Testis (tissue), 5 donors: ENCODE measurements around the gene ACOT13. TPM values are rescaled to one million over a fixed set of nuclear protein-coding genes. Genes with fewer than 3 reads are reported as not detected.
A peak's percentile ranks its signal among the peaks of the same experiment; 100 is the strongest.

Source experiments
- DNase-seq: peaks from one replicate; pipeline ENCODE4 v3.0.0-alpha.2; 2019
- H3K27ac ChIP-seq, 2 donors: fragments of 200-600 bp; sonication (generic); one replicate each; pipeline ENCODE4 v1.5.1; 2019
- H3K27me3 ChIP-seq: fragments of 200-600 bp; sonication (generic); one replicate; pipeline ENCODE4 v1.5.1; 2019
- H3K36me3 ChIP-seq: fragments of 200-600 bp; sonication (generic); one replicate; pipeline ENCODE4 v1.5.1; 2017; ENCODE audit warnings: low read depth; ENCODE audit errors: missing control alignments
- H3K4me1 ChIP-seq: fragments of 200-600 bp; sonication (generic); one replicate; pipeline ENCODE4 v1.5.1; 2019
- H3K4me3 ChIP-seq, 2 donors: fragments of 200-600 bp; sonication (generic); one replicate each; pipeline ENCODE4 v1.5.1; 2017 to 2019
- H3K9me3 ChIP-seq: fragments of 200-600 bp; sonication (generic); one replicate; pipeline ENCODE4 v1.5.1; 2017
- POLR2A ChIP-seq: fragments of 450-650 bp; IDR thresholded peaks from one replicate; pipeline ENCODE4 v1.6.1; 2017; ENCODE audit warnings: antibody characterized with exemption, mild to moderate bottlenecking, moderate library complexity
- WGBS, 2 donors: methylation state at CpG; one replicate each; pipeline ENCODE4 v1.1.5; 2018; 5-methylcytosine and 5-hydroxymethylcytosine counted together
- intact Hi-C: fragments of 100-400 bp; cut with DNase I; formaldehyde crosslinking; loops from one replicate; pipeline ENCODE4 v1.15.1; 2023; ENCODE audit warnings: low total_unique reads
- long read RNA-seq, 2 donors: transcript quantifications; one replicate each; lab custom pipeline, GENCODE V29; 2026
- polyA plus RNA-seq: library from polyadenylated mRNA; stranded (reverse); fragments of 350-450 nt; fragmentation: Illumina TruSeq; extraction: RNeasy Lipid Tissue Mini Kit (QIAGEN cat#74804); gene quantifications from one replicate; pipeline ENCODE4 v1.2.3, GENCODE V29; 2014; ENCODE audit warnings: low read depth, low replicate concordance; ENCODE audit not compliant: insufficient read depth
- total RNA-seq, 2 donors: library from RNA; depleted of rRNA; stranded (reverse); fragments of >200 nt; gene quantifications; one replicate each; pipeline ENCODE4 v1.2.3, GENCODE V29; 2016
- TF ChIP-seq, protein P1 (sequence below), 3 experiments: fragments of 450-650 bp in 2 of 3; fragments of 200-600 bp in 1 of 3; sonication (generic) in 1 of 3; IDR thresholded peaks; one replicate each; pipeline ENCODE4 v1.5.1; 2016 to 2019; ENCODE audit warnings: antibody characterized with exemption in 3 of 3, mild to moderate bottlenecking in 2 of 3, moderate library complexity in 1 of 3

ACOT13 gene
- total RNA-seq (10 to 100 TPM; 15.6 to 19.1 TPM), polyA plus RNA-seq (67.7 TPM)
- long read RNA-seq, donor 1, full-length matches to known transcripts = 21 of 214 reads
- long read RNA-seq, donor 1, partial matches to known transcripts = 193 of 214 reads
- long read RNA-seq, donor 1, other reads (novel, unspliced or antisense) = 0 of 214 reads
- long read RNA-seq, donor 2, full-length matches to known transcripts = 18 of 26 reads
- long read RNA-seq, donor 2, partial matches to known transcripts = 8 of 26 reads
- long read RNA-seq, donor 2, other reads (novel, unspliced or antisense) = 0 of 26 reads

- no peaks in the 10 kb centered on the region for H3K36me3 ChIP-seq
- peak; percentile 93 for DNase-seq
- H3K27ac ChIP-seq = peak within 1 kb of the TSS; percentile 88 to 93
- H3K9me3 ChIP-seq = no peaks in the 10 kb centered on the region
- TF ChIP-seq, protein P1, sequence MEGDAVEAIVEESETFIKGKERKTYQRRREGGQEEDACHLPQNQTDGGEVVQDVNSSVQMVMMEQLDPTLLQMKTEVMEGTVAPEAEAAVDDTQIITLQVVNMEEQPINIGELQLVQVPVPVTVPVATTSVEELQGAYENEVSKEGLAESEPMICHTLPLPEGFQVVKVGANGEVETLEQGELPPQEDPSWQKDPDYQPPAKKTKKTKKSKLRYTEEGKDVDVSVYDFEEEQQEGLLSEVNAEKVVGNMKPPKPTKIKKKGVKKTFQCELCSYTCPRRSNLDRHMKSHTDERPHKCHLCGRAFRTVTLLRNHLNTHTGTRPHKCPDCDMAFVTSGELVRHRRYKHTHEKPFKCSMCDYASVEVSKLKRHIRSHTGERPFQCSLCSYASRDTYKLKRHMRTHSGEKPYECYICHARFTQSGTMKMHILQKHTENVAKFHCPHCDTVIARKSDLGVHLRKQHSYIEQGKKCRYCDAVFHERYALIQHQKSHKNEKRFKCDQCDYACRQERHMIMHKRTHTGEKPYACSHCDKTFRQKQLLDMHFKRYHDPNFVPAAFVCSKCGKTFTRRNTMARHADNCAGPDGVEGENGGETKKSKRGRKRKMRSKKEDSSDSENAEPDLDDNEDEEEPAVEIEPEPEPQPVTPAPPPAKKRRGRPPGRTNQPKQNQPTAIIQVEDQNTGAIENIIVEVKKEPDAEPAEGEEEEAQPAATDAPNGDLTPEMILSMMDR (IDR thresholded peaks at IDR 0.05) = peak; percentile 45 to 66 (median 45)
- peak; percentile 48 for TF ChIP-seq POLR2A
- WGBS, 2 donors = 0% methylated on average over 13 to 62 of the region's 62 CpGs
- no peaks in the 10 kb centered on the region for H3K27me3 ChIP-seq
- intact Hi-C loops = no loop called here
- peak within 1 kb of the TSS; percentile 92 to 98 for H3K4me3 ChIP-seq
- peaks cover 3% of the 10 kb centered on the region for H3K4me1 ChIP-seq
These were observed at the start of gene ACOT13, which contains the start of gene TDP2 for GRCh38 chr6:24666641-24667377. Gene ACOT13, plus strand, starts transcription at chr6:24667077. Its CDS starts 187 bp downstream, at chr6:24667264. Gene TDP2, minus strand, starts transcription at chr6:24666899. Its CDS starts 37 bp downstream, at chr6:24666862.

DNA sequence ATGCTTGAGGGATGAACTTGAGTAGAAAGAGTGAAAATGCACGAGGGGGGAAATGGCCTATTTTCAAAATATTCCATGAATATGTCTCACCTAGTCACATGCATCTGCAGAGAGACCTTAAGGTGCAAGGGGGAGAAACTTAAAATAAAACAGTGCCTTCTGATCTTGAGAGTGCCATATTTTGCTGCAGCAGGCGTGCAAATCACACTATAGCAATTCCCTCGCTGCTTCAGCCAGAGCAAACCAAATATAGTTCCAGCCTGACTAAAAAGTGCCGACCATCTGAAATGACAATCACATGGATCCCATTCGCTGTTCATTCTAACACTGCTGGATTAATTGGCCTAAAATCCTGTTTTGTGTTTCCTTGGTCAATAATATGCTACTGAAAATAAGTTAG lies 47.2 kb upstream of the ACOT13 start:
- no peak for DNase-seq
- Histone ChIP-seq H3K27ac (no peak overlapping the region), H3K4me1 (no peaks in the 10 kb centered on the region), H3K27me3 (no peaks in the 10 kb centered on the region), H3K4me3 (no peak overlapping the region), H3K36me3 (no peaks in the 10 kb centered on the region), H3K9me3 (no peaks in the 10 kb centered on the region)
- 87 to 95% methylated on average over 5 of the region's 5 CpGs for WGBS, 2 donors
- no peak for TF ChIP-seq POLR2A
- TF ChIP-seq, protein P1 (IDR thresholded peaks at IDR 0.05) = no peak
- intact Hi-C loops = no loop called here

DNA sequence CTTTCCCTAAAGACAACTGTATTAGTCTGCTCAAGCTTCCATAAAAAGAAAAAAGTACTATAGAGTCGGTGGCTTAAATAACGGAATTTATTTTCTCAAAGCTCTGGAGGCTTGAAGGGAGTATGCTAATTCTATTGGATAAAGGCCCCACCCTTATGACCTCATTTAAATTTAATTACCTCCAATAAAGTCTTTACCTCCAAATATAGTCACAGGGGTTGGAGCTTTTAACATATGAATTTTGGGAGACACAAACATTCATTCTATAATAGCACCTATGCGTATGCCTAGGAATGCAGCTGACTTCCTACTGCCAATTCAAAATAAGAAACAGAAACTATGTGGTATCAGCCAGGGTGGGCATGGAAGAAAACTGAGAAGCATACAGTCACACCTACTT lies 46.2 kb upstream of the ACOT13 start:
- intact Hi-C loops = no loop called here
- Histone ChIP-seq H3K4me1 (no peaks in the 10 kb centered on the region), H3K27me3 (no peaks in the 10 kb centered on the region), H3K27ac (no peak overlapping the region), H3K9me3 (no peaks in the 10 kb centered on the region), H3K36me3 (no peaks in the 10 kb centered on the region), H3K4me3 (no peak overlapping the region)
- WGBS, 2 donors = 95 to 97% methylated on average over 3 of the region's 3 CpGs
- no peak for DNase-seq
- no peak for TF ChIP-seq POLR2A
- TF ChIP-seq, protein P1 (IDR thresholded peaks at IDR 0.05) = no peak

DNA sequence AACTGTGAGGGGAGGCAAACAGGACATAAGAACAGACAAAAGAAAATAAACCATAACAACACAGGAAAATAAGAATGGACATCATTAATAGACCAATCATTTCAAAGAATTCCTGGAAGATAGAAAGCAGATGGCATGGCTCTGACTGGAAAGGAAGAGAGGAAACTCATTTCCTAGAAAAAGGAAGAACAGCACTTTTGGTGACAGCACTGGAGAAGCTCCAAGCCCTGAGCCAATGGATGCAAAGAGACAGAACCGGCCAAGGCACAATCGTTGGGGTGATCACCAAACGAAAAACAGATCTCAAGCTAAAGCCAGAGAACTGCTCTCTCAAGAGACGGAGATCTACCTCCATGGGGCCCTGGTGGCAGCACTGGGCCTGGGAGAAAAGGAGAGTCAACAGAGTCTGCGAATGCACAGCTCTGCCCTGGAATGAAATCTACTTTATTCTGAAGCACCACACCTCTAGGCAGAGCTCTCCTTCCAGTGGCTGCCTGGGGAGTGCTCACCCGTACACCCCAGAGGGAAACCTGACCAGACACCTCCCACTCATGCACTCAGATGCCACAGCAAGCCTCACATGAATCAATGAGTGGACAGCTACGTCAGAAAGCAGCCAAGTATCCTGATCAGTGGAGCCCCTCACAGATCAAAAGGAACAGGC lies 45.1 kb upstream of the ACOT13 start:
- DNase-seq = no peak
- no peaks in the 10 kb centered on the region for H3K36me3 ChIP-seq
- H3K4me1 ChIP-seq = no peaks in the 10 kb centered on the region
- H3K27me3 ChIP-seq = no peaks in the 10 kb centered on the region
- 69% methylated on average over 7 of the region's 7 CpGs for WGBS, 2 donors
- no peak overlapping the region for H3K4me3 ChIP-seq
- no peak for TF ChIP-seq POLR2A
- TF ChIP-seq, protein P1 (IDR thresholded peaks at IDR 0.05) = no peak
- intact Hi-C loops = no loop called here
- no peak overlapping the region for H3K27ac ChIP-seq
- no peaks in the 10 kb centered on the region for H3K9me3 ChIP-seq
